Astrocyte of the spinal cord (primary cell): ENCODE data around the gene LAMA5.

Experiments
- DNase-seq: peaks from one replicate; pipeline ENCODE4 v3.0.0; 2011; ENCODE audit warnings: low read depth, low spot score
- H3K4me3 ChIP-seq: 2 replicates; pipeline ENCODE4 v1.5.1; 2011; ENCODE audit warnings: low read depth, mild to moderate bottlenecking, low read length, moderate library complexity
- in situ Hi-C: cut with HindIII; loops from 2 replicates; pipeline ENCODE4 v1.10.0; 2017; ENCODE audit warnings: low sequenced_read_pairs
- TF ChIP-seq, protein P1 (sequence below): IDR thresholded peaks from 2 replicates; pipeline ENCODE4 v1.5.1; 2012; ENCODE audit warnings: low read depth, mild to moderate bottlenecking, low read length, inconsistent platforms

Gene LAMA5

DNA sequence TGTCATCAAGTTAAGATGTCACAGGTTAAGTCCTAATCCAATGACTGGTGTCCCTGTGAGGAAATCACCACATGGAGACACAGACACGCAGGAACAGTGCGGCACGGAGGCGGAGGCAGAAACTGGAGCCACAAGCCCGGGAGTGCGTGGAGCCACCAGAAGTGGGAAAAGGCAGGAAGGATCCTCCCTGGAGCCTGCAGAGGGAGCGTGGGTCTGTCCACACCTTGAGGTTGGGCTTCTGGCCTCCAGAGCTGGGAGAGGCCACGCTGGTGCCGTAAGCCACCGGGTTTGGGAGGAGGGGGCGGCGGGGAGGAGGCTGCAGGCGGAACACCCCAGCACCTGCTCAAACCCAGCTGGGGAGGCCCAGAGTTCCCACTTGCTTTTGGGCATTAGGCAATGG lies 36.2 kb upstream of the LAMA5 start:
- no peak overlapping the region for H3K4me3 ChIP-seq
- no peak for DNase-seq
- in situ Hi-C loops: no loop called here
- TF ChIP-seq, protein P1, sequence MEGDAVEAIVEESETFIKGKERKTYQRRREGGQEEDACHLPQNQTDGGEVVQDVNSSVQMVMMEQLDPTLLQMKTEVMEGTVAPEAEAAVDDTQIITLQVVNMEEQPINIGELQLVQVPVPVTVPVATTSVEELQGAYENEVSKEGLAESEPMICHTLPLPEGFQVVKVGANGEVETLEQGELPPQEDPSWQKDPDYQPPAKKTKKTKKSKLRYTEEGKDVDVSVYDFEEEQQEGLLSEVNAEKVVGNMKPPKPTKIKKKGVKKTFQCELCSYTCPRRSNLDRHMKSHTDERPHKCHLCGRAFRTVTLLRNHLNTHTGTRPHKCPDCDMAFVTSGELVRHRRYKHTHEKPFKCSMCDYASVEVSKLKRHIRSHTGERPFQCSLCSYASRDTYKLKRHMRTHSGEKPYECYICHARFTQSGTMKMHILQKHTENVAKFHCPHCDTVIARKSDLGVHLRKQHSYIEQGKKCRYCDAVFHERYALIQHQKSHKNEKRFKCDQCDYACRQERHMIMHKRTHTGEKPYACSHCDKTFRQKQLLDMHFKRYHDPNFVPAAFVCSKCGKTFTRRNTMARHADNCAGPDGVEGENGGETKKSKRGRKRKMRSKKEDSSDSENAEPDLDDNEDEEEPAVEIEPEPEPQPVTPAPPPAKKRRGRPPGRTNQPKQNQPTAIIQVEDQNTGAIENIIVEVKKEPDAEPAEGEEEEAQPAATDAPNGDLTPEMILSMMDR: no peak

DNA sequence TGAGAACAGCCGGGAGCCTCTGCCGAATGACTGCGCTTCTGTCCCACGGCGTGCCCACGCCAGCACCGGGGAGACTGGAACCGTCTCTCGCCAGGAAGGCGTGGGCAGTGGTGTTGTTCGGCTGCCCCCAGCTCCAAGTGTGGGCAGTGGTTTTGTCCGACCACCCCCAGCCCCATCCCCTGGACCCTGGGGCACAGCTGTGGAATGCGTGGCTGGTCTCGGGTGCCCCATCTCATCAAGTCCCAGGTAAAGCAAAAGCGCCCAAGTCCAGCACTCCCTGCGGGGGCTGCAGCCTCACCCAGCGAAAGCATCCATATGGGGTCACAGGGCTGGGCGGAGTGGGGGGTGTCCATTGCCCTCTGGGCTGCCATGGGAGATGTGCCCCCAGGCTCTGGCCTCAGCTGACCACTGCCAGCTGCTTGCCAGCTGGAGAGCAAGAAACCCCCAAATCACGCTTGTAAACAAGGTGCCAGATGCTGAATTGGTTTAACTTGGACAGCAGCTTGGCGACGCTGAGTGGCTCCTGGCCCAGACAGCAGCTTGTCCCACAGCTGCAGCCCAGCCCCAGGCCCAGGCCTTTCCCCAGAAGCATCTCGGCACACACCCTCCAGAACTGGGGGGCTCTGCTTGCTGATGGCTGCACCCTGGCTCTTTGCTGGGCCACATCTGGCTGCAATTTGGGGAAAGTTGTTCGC lies 35.5 kb upstream of the LAMA5 start:
- H3K4me3 ChIP-seq: no peak overlapping the region
- no peak for DNase-seq
- in situ Hi-C loops: no loop called here
- TF ChIP-seq, protein P1: no peak

DNA sequence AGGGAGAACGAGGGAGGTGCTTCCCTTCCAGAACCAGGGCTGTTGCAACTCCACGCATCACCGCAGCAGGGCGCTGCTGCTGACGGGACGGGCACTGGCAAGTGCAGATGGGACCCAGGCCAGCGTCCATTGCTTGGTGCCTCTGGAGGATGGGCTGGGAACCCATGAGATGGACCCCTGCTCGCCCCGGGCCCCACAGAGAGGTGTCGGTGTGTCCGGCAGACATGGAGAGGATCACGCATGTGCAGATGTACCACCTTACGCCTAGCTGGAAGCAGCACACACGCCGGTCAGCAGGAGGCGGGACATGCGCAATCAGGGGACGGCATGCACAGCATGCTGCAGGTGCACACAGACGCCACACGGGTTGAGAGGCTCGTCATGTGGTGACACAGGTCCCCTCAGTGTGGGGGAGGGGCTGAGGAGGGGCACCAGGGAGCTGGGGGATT lies 34.2 kb upstream of the LAMA5 start:
- in situ Hi-C loops: no loop called here
- no peak for DNase-seq
- TF ChIP-seq, protein P1: peak; percentile 9
- H3K4me3 ChIP-seq: no peak overlapping the region

DNA sequence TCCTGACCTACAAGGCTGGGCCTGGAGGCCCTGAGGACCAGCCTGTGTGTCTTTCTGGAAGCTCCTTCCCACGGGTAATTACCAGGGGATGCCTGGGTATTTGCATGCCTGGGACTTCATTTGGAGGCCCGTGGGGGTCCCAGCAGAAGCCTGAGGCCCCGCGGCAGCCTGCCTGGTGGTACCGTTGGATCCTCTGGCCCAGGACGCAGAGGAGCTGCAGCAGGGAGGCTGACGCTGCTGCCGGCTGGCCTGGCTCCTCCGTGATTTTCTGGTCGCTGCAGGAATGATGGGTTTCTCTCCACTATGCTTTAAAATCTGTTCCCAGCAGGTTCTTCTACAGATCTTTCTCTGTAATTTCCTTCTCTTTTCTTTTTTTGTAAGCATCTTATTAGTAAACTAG lies 33.4 kb upstream of the LAMA5 start:
- no peak for DNase-seq
- in situ Hi-C loops: no loop called here
- H3K4me3 ChIP-seq: no peak overlapping the region
- TF ChIP-seq, protein P1: no peak

DNA sequence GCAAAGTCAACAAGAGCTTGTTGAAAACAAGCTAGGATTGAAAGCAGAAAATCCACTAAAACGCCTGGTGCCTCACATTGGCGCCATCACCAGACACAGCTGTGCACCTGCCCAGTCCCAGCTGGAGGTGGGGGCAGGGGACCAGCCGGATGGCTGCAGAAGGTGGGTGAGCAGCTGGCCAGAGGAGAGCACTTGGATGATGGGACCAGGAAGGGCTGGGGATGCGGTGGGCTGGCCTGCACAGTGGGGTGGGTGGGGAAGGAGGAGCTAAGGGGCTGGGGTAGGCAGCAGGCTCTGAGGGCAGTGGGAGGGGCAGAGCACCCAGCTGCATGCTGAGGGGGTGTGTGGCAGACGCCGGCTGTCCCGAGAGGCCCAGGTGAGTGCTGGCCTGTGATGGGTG lies 32.9 kb upstream of the LAMA5 start:
- TF ChIP-seq, protein P1: no peak
- in situ Hi-C loops: no loop called here
- no peak overlapping the region for H3K4me3 ChIP-seq
- DNase-seq: no peak

DNA sequence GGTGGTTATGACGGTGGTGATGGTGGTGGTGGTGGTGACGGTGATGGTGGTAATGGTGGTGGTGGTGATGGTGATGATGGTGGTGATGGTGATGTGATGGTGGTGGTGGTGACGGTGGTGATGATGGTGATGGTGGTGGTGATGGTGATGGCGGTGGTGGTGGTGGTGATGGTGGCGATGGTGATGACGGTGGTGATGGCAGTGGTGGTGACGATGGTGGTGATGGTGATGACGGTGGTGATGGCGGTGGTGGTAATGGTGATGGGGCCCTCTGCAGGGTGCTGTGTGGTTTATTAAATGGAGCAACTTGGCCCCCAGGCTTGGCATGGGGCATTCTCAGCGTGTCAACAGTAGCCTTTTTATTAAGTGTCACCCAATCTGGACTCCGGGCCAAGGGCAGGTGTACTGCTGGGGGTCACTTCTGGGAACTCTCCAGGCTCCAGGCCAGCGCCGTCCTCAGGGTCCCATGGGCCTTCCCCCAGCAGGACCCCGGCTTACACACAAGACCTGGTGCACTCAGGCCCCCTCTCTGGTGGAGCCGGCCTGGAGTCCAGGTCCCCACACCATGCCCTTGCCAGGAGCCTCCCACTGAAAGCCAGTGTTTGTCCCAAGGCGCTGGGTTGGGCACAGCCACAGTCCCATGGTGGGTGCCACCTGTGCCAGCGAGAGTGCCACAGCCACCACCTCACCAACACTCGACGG lies 31.2 kb upstream of the LAMA5 start:
- TF ChIP-seq, protein P1: no peak
- no peak overlapping the region for H3K4me3 ChIP-seq
- no peak for DNase-seq
- in situ Hi-C loops: no loop called here
